K562 (cell line): ENCODE data around the gene PREP.

Experiments
- ATF7 ChIP-seq: fragments of 450-650 bp; IDR thresholded peaks from 2 replicates; pipeline ENCODE4 v1.7.1; 2014; ENCODE audit warnings: mild to moderate bottlenecking, moderate library complexity
- EZH2 ChIP-seq: IDR thresholded peaks from 2 replicates; pipeline ENCODE4 v1.6.1; 2012; ENCODE audit warnings: low read depth, mild to moderate bottlenecking, inconsistent platforms, low read length, borderline replicate concordance
- NFIC ChIP-seq: fragments of 450-650 bp; IDR thresholded peaks from 2 replicates; pipeline ENCODE4 v1.6.1; 2017; ENCODE audit warnings: mild to moderate bottlenecking, inconsistent platforms
- SIN3B ChIP-seq: fragments of 450-650 bp; IDR thresholded peaks from 2 replicates; pipeline ENCODE4 v1.6.1; 2017; ENCODE audit warnings: low read depth, mild to moderate bottlenecking, moderate library complexity
- SP1 ChIP-seq: sonication (generic); formaldehyde crosslinking; IDR thresholded peaks from 2 replicates; pipeline ENCODE4 v1.8.1; 2022; ENCODE audit warnings: mild to moderate bottlenecking, missing genetic modification reagents
- THRA ChIP-seq: fragments of 450-650 bp; IDR thresholded peaks from 2 replicates; pipeline ENCODE4 v1.6.1; 2017; ENCODE audit warnings: mild to moderate bottlenecking, moderate library complexity
- ZNF644 ChIP-seq: fragments of 200-800 bp; sonication (Bioruptor generic); IDR thresholded peaks from 2 replicates; pipeline ENCODE4 v1.6.1; 2016; ENCODE audit warnings: low read depth, missing genetic modification characterization, missing compliant biosample characterization

GRCh38 chr6:105326833-105327770, 75.8 kb downstream of the PREP start:
- no peak for TF ChIP-seq EZH2
- TF ChIP-seq SP1 (CRISPR knock-in tag): no peak
- TF ChIP-seq NFIC: no peak
- no peak for TF ChIP-seq ATF7
- no peak for TF ChIP-seq SIN3B
- no peak for TF ChIP-seq ZNF644
- no peak for TF ChIP-seq THRA
